Sigmoid colon (tissue), 4 donors: ENCODE results near the gene GLCCI1.

Source experiments
- EP300 ChIP-seq, 4 donors: sonication (generic); formaldehyde crosslinking; IDR thresholded peaks; one replicate each; pipeline ENCODE4 v1.6.1; 2017; ENCODE audit warnings: antibody characterized with exemption in 4 of 4
- POLR2A ChIP-seq, 2 donors: fragments of 450-650 bp; IDR thresholded peaks; one replicate each; pipeline ENCODE4 v1.6.1; 2016; ENCODE audit warnings: antibody characterized with exemption in 2 of 2, mild to moderate bottlenecking in 2 of 2, moderate library complexity in 2 of 2
- TF ChIP-seq, protein P1 (sequence below), 4 experiments: fragments of 450-650 bp in 3 of 4; fragments of 200-600 bp in 1 of 4; IDR thresholded peaks; one replicate each; pipeline ENCODE4 v1.5.1; 2016 to 2019; ENCODE audit warnings: antibody characterized with exemption in 4 of 4, mild to moderate bottlenecking in 3 of 4, moderate library complexity in 2 of 4

DNA sequence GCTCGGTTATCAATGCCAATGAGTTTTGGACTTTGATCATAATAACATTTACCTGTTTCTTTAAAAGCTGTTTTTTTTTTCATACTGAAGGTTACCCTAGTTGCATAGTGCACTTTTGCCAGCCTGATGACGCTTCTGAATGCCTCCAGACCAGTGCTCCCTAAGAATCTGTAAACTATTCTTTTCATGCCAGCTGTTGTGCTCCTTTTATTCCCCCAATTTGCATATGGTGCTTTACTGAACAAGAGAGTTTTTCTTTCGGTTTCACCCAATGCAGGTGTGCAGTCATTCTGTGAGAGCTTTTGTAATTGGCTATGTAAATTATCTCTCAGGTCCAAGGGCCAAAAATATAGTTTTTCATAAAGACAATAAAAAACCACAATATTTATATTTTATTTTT is 48.1 kb upstream of the GLCCI1 start:
- TF ChIP-seq EP300 (IDR thresholded peaks at IDR 0.05) (no peak), POLR2A (IDR thresholded peaks at IDR 0.05) (no peak)
- TF ChIP-seq, protein P1, sequence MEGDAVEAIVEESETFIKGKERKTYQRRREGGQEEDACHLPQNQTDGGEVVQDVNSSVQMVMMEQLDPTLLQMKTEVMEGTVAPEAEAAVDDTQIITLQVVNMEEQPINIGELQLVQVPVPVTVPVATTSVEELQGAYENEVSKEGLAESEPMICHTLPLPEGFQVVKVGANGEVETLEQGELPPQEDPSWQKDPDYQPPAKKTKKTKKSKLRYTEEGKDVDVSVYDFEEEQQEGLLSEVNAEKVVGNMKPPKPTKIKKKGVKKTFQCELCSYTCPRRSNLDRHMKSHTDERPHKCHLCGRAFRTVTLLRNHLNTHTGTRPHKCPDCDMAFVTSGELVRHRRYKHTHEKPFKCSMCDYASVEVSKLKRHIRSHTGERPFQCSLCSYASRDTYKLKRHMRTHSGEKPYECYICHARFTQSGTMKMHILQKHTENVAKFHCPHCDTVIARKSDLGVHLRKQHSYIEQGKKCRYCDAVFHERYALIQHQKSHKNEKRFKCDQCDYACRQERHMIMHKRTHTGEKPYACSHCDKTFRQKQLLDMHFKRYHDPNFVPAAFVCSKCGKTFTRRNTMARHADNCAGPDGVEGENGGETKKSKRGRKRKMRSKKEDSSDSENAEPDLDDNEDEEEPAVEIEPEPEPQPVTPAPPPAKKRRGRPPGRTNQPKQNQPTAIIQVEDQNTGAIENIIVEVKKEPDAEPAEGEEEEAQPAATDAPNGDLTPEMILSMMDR (IDR thresholded peaks at IDR 0.05): no peak
